ENCODE data around the gene NAA16.

NAA16 gene

DNA sequence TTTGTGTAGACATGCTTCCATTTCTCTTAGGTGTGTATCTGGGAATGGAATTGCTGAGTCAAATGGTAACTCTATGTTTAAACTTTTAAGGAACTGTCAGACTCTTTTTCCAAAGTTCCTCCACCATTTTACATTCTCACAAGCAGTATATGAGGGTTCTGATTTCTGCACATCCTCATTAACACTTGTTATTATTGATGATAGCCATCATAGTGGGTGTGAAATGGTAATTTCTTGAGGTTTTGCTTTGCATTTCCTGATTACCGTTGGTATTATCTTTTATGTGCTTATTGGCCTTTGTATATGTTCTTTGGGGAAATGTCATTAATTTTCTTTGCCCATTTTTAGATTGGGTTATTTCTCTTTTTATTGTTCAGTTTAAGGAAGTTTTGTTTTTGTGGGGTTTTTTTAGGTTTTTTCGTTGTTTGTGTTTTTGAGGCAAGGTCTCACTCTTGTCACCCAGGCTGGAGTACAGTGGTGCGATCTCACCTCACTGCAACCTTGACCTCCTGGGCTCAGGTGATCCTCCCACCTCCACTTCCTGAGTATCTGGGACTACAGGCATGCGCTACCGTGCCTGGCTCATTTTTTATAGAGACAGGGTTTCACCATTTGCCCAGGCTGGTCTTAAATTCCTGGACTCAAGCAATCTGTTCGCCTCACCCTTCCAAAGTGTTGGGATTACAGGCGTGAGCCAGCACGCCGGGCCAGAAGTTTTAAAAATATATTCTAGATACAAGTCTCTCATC, 34.3 kb downstream of the NAA16 start:
- Histone ChIP-seq H2AFZ (ENCODE audit: low read length) (no peak overlapping the region), H3K27me3 (replicated peaks; ENCODE audit: insufficient read depth, low read length) (no peaks in the 10 kb centered on the region), H3F3A (ENCODE audit: insufficient read depth, low read length) (no peaks in the 10 kb centered on the region), H3K27ac (ENCODE audit: low read length) (no peak overlapping the region), H3K79me2 (ENCODE audit: low read length) (no peaks in the 10 kb centered on the region), H3K9me2 (replicated peaks; ENCODE audit: insufficient read depth, low read length) (no peaks in the 10 kb centered on the region), H3K4me2 (ENCODE audit: low read depth, low read length) (no peak overlapping the region), H3K4me3 (ENCODE audit: low read length) (no peak overlapping the region), H3K4me1 (ENCODE audit: low read length) (no peaks in the 10 kb centered on the region), H4K20me1 (ENCODE audit: insufficient read depth, low read length) (no peaks in the 10 kb centered on the region), H3K9ac (ENCODE audit: low read length) (no peak overlapping the region), H3K36me3 (replicated peaks; ENCODE audit: insufficient read depth, low read length) (no peaks in the 10 kb centered on the region), H3K9me3 (replicated peaks; ENCODE audit: insufficient read depth, low read length) (no peaks in the 10 kb centered on the region)
- TF ChIP-seq EZH2phosphoT487 (IDR thresholded peaks at IDR 0.05; ENCODE audit: low read length) (no peak), EZH2 (optimal IDR thresholded peaks at IDR 0.05; ENCODE audit: low read depth, low read length) (no peak)
- TF ChIP-seq, protein P1, sequence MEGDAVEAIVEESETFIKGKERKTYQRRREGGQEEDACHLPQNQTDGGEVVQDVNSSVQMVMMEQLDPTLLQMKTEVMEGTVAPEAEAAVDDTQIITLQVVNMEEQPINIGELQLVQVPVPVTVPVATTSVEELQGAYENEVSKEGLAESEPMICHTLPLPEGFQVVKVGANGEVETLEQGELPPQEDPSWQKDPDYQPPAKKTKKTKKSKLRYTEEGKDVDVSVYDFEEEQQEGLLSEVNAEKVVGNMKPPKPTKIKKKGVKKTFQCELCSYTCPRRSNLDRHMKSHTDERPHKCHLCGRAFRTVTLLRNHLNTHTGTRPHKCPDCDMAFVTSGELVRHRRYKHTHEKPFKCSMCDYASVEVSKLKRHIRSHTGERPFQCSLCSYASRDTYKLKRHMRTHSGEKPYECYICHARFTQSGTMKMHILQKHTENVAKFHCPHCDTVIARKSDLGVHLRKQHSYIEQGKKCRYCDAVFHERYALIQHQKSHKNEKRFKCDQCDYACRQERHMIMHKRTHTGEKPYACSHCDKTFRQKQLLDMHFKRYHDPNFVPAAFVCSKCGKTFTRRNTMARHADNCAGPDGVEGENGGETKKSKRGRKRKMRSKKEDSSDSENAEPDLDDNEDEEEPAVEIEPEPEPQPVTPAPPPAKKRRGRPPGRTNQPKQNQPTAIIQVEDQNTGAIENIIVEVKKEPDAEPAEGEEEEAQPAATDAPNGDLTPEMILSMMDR (IDR thresholded peaks at IDR 0.05; ENCODE audit: low read length): no peak
- no peak for DNase-seq

DNA sequence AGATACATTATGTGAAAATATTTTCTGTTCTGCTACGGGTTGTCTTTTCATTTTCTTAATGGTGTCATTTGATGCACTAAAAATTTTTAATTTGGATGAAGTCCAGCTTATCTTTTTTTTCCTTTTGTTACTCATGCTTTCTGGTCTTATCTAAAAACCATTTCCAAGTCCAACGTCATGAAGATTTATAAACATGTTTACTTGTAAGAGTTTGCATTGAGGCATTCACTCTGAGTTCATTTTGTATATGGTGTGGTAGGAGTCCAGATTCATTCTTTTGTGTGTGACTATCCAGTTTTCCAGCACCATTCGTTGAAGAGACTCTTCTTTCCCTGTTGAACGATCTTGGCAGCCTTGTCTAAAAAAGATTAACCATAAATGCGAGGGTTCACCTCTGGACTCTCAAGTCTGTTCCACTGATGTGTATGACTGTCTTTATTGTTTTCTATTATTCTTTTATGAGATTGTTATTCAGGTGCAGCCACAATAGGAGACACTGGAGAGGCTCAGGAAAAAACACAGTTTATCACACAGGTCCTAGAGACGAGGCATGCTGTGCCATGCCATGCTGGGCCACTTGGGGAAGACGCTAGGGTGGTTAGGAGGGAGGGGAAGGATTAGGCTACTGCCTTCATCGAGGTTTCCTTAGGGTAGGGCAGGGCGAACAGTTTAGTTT, 35.0 kb downstream of the NAA16 start:
- Histone ChIP-seq H3K9ac (ENCODE audit: low read length) (no peak overlapping the region), H3K4me1 (ENCODE audit: low read length) (no peaks in the 10 kb centered on the region), H3K9me2 (replicated peaks; ENCODE audit: insufficient read depth, low read length) (no peaks in the 10 kb centered on the region), H3K27ac (ENCODE audit: low read length) (no peak overlapping the region), H4K20me1 (ENCODE audit: insufficient read depth, low read length) (no peaks in the 10 kb centered on the region), H3K9me3 (replicated peaks; ENCODE audit: insufficient read depth, low read length) (no peaks in the 10 kb centered on the region), H3K27me3 (replicated peaks; ENCODE audit: insufficient read depth, low read length) (no peaks in the 10 kb centered on the region), H3K4me2 (ENCODE audit: low read depth, low read length) (no peak overlapping the region), H3K79me2 (ENCODE audit: low read length) (no peaks in the 10 kb centered on the region), H2AFZ (ENCODE audit: low read length) (no peak overlapping the region), H3F3A (ENCODE audit: insufficient read depth, low read length) (no peaks in the 10 kb centered on the region), H3K36me3 (replicated peaks; ENCODE audit: insufficient read depth, low read length) (no peaks in the 10 kb centered on the region), H3K4me3 (ENCODE audit: low read length) (no peak overlapping the region)
- DNase-seq: no peak
- no peak for TF ChIP-seq EZH2 (optimal IDR thresholded peaks at IDR 0.05; ENCODE audit: low read depth, low read length)

DNA sequence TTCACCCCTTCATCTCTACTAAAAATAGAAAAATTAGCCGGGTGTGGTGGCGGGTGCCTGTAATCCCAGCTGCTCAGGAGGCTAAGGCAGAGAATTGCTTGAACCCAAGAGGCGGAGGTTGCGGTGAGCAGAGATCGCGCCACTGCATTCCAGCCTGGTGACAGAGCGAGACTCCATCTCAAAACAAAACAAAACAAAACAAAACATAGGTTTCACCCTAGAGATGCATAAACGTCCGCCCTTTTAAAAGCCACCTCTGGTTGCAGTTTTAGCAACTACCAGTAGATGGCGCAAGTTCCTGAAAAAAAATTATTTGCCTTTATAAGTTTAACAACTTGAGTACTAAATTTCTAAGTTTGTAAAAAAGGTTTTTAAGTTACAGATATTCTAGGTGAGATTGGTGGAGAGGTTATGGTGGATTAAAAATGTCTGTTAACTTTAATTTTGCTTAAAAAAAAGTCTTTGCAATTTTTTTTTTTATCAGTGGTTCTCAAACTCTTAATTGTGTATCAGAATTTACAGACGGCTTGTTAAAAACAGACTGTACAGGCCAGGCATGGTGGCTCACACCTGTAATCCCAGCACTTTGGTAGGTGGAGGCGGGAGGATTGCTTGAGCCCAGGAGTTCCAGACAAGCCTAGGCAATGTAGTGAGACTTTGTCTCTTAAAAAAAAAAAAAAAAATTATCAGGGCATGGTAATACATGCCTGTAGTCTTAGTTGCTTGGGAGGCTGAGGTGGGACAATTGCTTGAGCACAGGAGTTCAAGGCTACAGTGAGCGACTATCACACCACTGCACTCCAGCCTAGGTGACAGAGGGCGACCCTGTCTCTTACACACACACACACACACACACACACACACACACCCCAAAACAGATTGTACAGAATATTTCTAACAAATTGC, 42.1 kb downstream of the NAA16 start:
- peak; percentile 45 for DNase-seq
- H3K9me2 ChIP-seq (replicated peaks; ENCODE audit: insufficient read depth, low read length): no peaks in the 10 kb centered on the region
- TF ChIP-seq EZH2phosphoT487 (IDR thresholded peaks at IDR 0.05; ENCODE audit: low read length) (no peak), EZH2 (optimal IDR thresholded peaks at IDR 0.05; ENCODE audit: low read depth, low read length) (no peak)
- TF ChIP-seq, protein P1 (IDR thresholded peaks at IDR 0.05; ENCODE audit: low read length): peak; percentile 55
- no peak overlapping the region for H2AFZ ChIP-seq (ENCODE audit: low read length)
- no peak overlapping the region for H3K4me2 ChIP-seq (ENCODE audit: low read depth, low read length)
- H3K36me3 ChIP-seq (replicated peaks; ENCODE audit: insufficient read depth, low read length): no peaks in the 10 kb centered on the region
- H3F3A ChIP-seq (ENCODE audit: insufficient read depth, low read length): no peaks in the 10 kb centered on the region
- no peaks in the 10 kb centered on the region for H3K27me3 ChIP-seq (replicated peaks; ENCODE audit: insufficient read depth, low read length)
- no peak overlapping the region for H3K27ac ChIP-seq (ENCODE audit: low read length)
- H3K9me3 ChIP-seq (replicated peaks; ENCODE audit: insufficient read depth, low read length): no peaks in the 10 kb centered on the region
- H3K9ac ChIP-seq (ENCODE audit: low read length): no peak overlapping the region
- H4K20me1 ChIP-seq (ENCODE audit: insufficient read depth, low read length): no peaks in the 10 kb centered on the region
- H3K4me1 ChIP-seq (ENCODE audit: low read length): no peaks in the 10 kb centered on the region
- H3K4me3 ChIP-seq (ENCODE audit: low read length): no peak overlapping the region
- H3K79me2 ChIP-seq (ENCODE audit: low read length): no peaks in the 10 kb centered on the region
